Endothelial cell of umbilical vein (primary cell): Measurements from ENCODE around the gene ALDH3A2. TPM values are rescaled to one million over a fixed set of nuclear protein-coding genes. Genes with fewer than 3 reads are reported as not detected.

Experiments used
- BruUV-seq: library from RNA; stranded (reverse); fragments of 400-500 nt; replicated peaks from 2 replicates; lab custom pipeline; 2021; lab: Mats Ljungman, UMichigan
- CTCF ChIA-PET: fragments of 300-600, 350-600 bp; sonication (Branson Sonifier 250); formaldehyde crosslinking; loops from one replicate; lab custom pipeline; 2021; ENCODE audit warnings: antibody characterized with exemption, inconsistent platforms; lab: Charles Lee
- POLR2A ChIA-PET: fragments of 300-600, 350-600 bp; sonication (Branson Sonifier 250); formaldehyde crosslinking; loops from one replicate; lab custom pipeline; 2021; ENCODE audit warnings: antibody characterized with exemption, inconsistent platforms; lab: Charles Lee
- DNase-seq: peaks from one replicate; pipeline ENCODE4 v3.0.0-alpha.2; 2011; ENCODE audit warnings: low read depth, low spot score
- FAIRE-seq: peaks from 2 replicates; lab custom pipeline; 2011; peaks lifted over from hg19 to GRCh38; lab: Jason Lieb, UNC
- H2AFZ ChIP-seq: 2 replicates; pipeline ENCODE4 v1.6.0; 2012; ENCODE audit warnings: low read depth, low read length, control low read depth, inconsistent platforms
- H3K27ac ChIP-seq: 2 replicates; pipeline ENCODE4 v1.5.1; 2011; ENCODE audit warnings: low read depth, mild to moderate bottlenecking, control low read depth, low read length, moderate library complexity; ENCODE audit not compliant: insufficient read depth
- H3K27me3 ChIP-seq, 2 experiments: 2 replicates each; pipeline versions ENCODE4 v1.6.0 to v1.6.1; 2011; ENCODE audit warnings: low read length in 2 of 2, mixed read lengths in 1 of 2; ENCODE audit not compliant: control insufficient read depth in 2 of 2, insufficient read depth in 2 of 2
- H3K36me3 ChIP-seq, 2 experiments: 2 replicates in 1 of 2; 3 replicates in 1 of 2; pipeline ENCODE4 v1.5.1; 2011; ENCODE audit warnings: low read length in 2 of 2, mild to moderate bottlenecking in 1 of 2, moderate library complexity in 1 of 2; ENCODE audit not compliant: control insufficient read depth in 2 of 2, insufficient read depth in 2 of 2; ENCODE audit errors: extremely low read depth in 1 of 2
- H3K4me1 ChIP-seq: 3 replicates; pipeline ENCODE4 v1.5.1; 2011; ENCODE audit warnings: mild to moderate bottlenecking, low read length; ENCODE audit not compliant: control insufficient read depth, insufficient read depth; ENCODE audit errors: extremely low read depth
- H3K4me2 ChIP-seq: 2 replicates; pipeline ENCODE4 v1.6.1; 2011; ENCODE audit warnings: low read length, control low read depth, mixed read lengths; ENCODE audit not compliant: insufficient read depth
- H3K4me3 ChIP-seq, 3 experiments: fragments of 200-600 bp in 1 of 3; sonication (generic), shearing (Covaris generic) in 1 of 3; replicated peaks in 1 of 3; 2 replicates each; pipeline ENCODE4 v1.5.1; 2011 to 2016; ENCODE audit warnings: control low read depth in 3 of 3, low read length in 3 of 3, mild to moderate bottlenecking in 2 of 3, inconsistent platforms in 1 of 3, low read depth in 1 of 3, moderate library complexity in 1 of 3; ENCODE audit not compliant: insufficient read depth in 1 of 3
- H3K79me2 ChIP-seq: 2 replicates; pipeline ENCODE4 v1.6.0; 2012; ENCODE audit warnings: low read length, inconsistent platforms; ENCODE audit not compliant: control insufficient read depth, insufficient read depth
- H3K9ac ChIP-seq: replicated peaks from 2 replicates; pipeline ENCODE3; 2011; ENCODE audit warnings: low read length, control low read depth; ENCODE audit not compliant: insufficient read depth; ENCODE audit errors: extremely low read depth
- H3K9me1 ChIP-seq: replicated peaks from 3 replicates; pipeline ENCODE4 v1.6.0; 2011; ENCODE audit warnings: mild to moderate bottlenecking, low read length; ENCODE audit not compliant: control insufficient read depth, insufficient read depth; ENCODE audit errors: extremely low read depth
- H3K9me3 ChIP-seq: replicated peaks from 2 replicates; pipeline ENCODE4 v1.5.1; 2012; ENCODE audit warnings: low read length, inconsistent platforms; ENCODE audit not compliant: control insufficient read depth, insufficient read depth
- H4K20me1 ChIP-seq: replicated peaks from 2 replicates; pipeline ENCODE3; 2011; ENCODE audit warnings: mild to moderate bottlenecking, low read length; ENCODE audit not compliant: control insufficient read depth, insufficient read depth; ENCODE audit errors: extremely low read depth
- CTCF ChIP-seq, 2 donors: IDR thresholded peaks; 1 replicate in 1 of 2; 2 replicates in 1 of 2; pipeline ENCODE4 v1.5.1; 2011; ENCODE audit warnings: low read length in 2 of 2, mild to moderate bottlenecking in 2 of 2, moderate library complexity in 2 of 2, control low read depth in 1 of 2, inconsistent platforms in 1 of 2, low read depth in 1 of 2; ENCODE audit not compliant: insufficient read depth in 1 of 2; ENCODE audit errors: extremely low read depth in 1 of 2
- EZH2 ChIP-seq: IDR thresholded peaks from 2 replicates; pipeline ENCODE4 v1.6.1; 2012; ENCODE audit warnings: borderline replicate concordance, low read depth, mild to moderate bottlenecking, moderate library complexity, low read length, inconsistent platforms; ENCODE audit not compliant: severe bottlenecking
- FOS ChIP-seq: IDR thresholded peaks from 2 replicates; pipeline ENCODE4 v1.6.1; 2011; ENCODE audit warnings: mild to moderate bottlenecking, low read length, moderate library complexity, borderline replicate concordance; ENCODE audit not compliant: insufficient read depth
- GATA2 ChIP-seq: IDR thresholded peaks from 2 replicates; pipeline ENCODE4 v1.7.0; 2011; ENCODE audit warnings: low read depth, mild to moderate bottlenecking, moderate library complexity, mixed read lengths, low read length; ENCODE audit not compliant: insufficient read length, insufficient read depth
- JUN ChIP-seq: IDR thresholded peaks from 2 replicates; pipeline ENCODE4 v1.6.1; 2011; ENCODE audit warnings: borderline replicate concordance, low read depth; ENCODE audit not compliant: insufficient read length, insufficient read depth
- MAX ChIP-seq: IDR thresholded peaks from 2 replicates; pipeline ENCODE4 v1.6.1; 2011; ENCODE audit not compliant: insufficient read depth, insufficient read length
- MYC ChIP-seq: IDR thresholded peaks from one replicate; pipeline ENCODE4 v1.6.1; 2011; ENCODE audit warnings: mild to moderate bottlenecking, low read depth, low read length
- POLR2A ChIP-seq: IDR thresholded peaks from 2 replicates; pipeline ENCODE4 v1.6.1; 2012; ENCODE audit warnings: low read depth, mild to moderate bottlenecking, control low read depth, low read length
- POLR2AphosphoS5 ChIP-seq: IDR thresholded peaks from 2 replicates; pipeline ENCODE4 v1.6.1; 2012; ENCODE audit warnings: low read depth, mild to moderate bottlenecking, control low read depth, low read length, moderate library complexity; ENCODE audit not compliant: insufficient read depth
- dilution Hi-C: fragments of 300-500 bp; cut with MboI; formaldehyde crosslinking; loops from one replicate; pipeline ENCODE4 v1.15.0; 2019; ENCODE audit warnings: low sequenced_read_pairs; ENCODE audit not compliant: extremely low pct_ligation_motif_present
- intact Hi-C: fragments of 100-400 bp; cut with micrococcal nuclease; formaldehyde crosslinking; loops from one replicate; pipeline ENCODE4 v1.10.0; 2022
- polyA plus RNA-seq, 4 experiments: library from polyadenylated mRNA; depleted of rRNA in 3 of 4; stranded (reverse) in 3 of 4; unstranded in 1 of 4; fragments of >200 nt; gene quantifications; 2 replicates each; pipeline versions ENCODE4 v1.2.1 to v1.2.3, GENCODE V29; 2011 to 2012; ENCODE audit warnings: missing spikeins in 1 of 4
- total RNA-seq: library from RNA; stranded (reverse); gene quantifications from 2 replicates; pipeline ENCODE4 v1.2.3, GENCODE V29; 2021

The ALDH3A2 gene
- total and polyA plus RNA-seq, 2 donors (not counting 3 experiments of a cell fraction or from before 2014, with no cell fraction given), result 16.7 to 36.5 TPM

GRCh38 chr17:19651451-19652238 lies 3.1 kb downstream of the ALDH3A2 start:
- intact Hi-C loops, result no loop called here
- Histone ChIP-seq H3K9me1 (no peaks in the 10 kb centered on the region), H3K9me3 (no peaks in the 10 kb centered on the region), H3K36me3 (peaks cover 0 to 3% of the 10 kb centered on the region in 2 experiments), H4K20me1 (no peaks in the 10 kb centered on the region), H3K4me3 (no peak overlapping the region), H3K27ac (no peak overlapping the region), H3K27me3 (no peaks in the 10 kb centered on the region), H3K4me2 (no peak overlapping the region), H3K9ac (no peak overlapping the region), H2AFZ (no peak overlapping the region), H3K4me1 (peaks cover 25% of the 10 kb centered on the region), H3K79me2 (peaks cover 16% of the 10 kb centered on the region)
- no TSS peak for BruUV-seq
- FAIRE-seq (no peak), DNase-seq (no peak)
- CTCF ChIA-PET, result no interaction called here
- dilution Hi-C loops, result no loop called here
- POLR2A ChIA-PET, result no interaction called here
- TF ChIP-seq FOS, result no peak
- TF ChIP-seq POLR2A, result no peak
- TF ChIP-seq CTCF (IDR thresholded peaks at IDR 0.05; ENCODE audit: extremely low read depth in 1 of 2, insufficient read depth in 1 of 2, low read depth in 1 of 2, low read length in 2 of 2), result no peak
- TF ChIP-seq MAX, result no peak
- no peak for TF ChIP-seq JUN
- no peak for TF ChIP-seq POLR2AphosphoS5
- TF ChIP-seq MYC, result no peak
- no peak for TF ChIP-seq EZH2
- TF ChIP-seq GATA2, result no peak
